Measurements from ENCODE around the gene PNPLA3. TPM values are rescaled to one million over a fixed set of nuclear protein-coding genes. Genes with fewer than 3 reads are reported as not detected.

PNPLA3 gene
- total RNA-seq, 1 experiment from 2014 or later: 7.3 TPM

GRCh38 chr22:43983808-43984207 lies 60.2 kb downstream of the PNPLA3 start:
- Histone ChIP-seq H3K36me3 (ENCODE audit: control insufficient read depth in 1 of 2, insufficient read depth in 2 of 2, low read length in 2 of 2) (peaks cover 22 to 38% of the 10 kb centered on the region in 2 experiments; a peak in 3 of 4 replicates), H2AFZ (ENCODE audit: low read depth, low read length, poor library complexity, severe bottlenecking) (no peak overlapping the region), H3K9me3 (ENCODE audit: control insufficient read depth in 1 of 2, insufficient read depth in 1 of 2, low read depth in 1 of 2, low read length in 2 of 2) (no peaks in the 10 kb centered on the region), H3K27ac (ENCODE audit: low read depth, low read length) (no peak overlapping the region), H3K4me3 (replicated peaks in 1 of 2; ENCODE audit: low read depth in 1 of 2, low read length in 2 of 2) (no peak overlapping the region), H4K20me1 (ENCODE audit: insufficient read depth) (no peaks in the 10 kb centered on the region), H3K4me1 (ENCODE audit: control insufficient read depth in 1 of 2, insufficient read depth in 2 of 2, low read length in 2 of 2) (no peaks in the 10 kb centered on the region), H3K9ac (ENCODE audit: low read length) (no peak overlapping the region), H3K79me2 (ENCODE audit: insufficient read depth, low read length) (no peaks in the 10 kb centered on the region), H3K27me3 (ENCODE audit: insufficient read depth, low read length) (no peaks in the 10 kb centered on the region), H3K9me2 (ENCODE audit: insufficient read depth) (no peaks in the 10 kb centered on the region), H3K4me2 (ENCODE audit: low read length) (no peak overlapping the region)
- no TSS peak for BruUV-seq (replicated peaks)
- ChIA-PET RAD21 (ENCODE audit: low non-redundant PET in 1 of 2, low total read pairs in 2 of 2, uncharacterized antibody in 2 of 2, unreplicated experiment in 2 of 2) (no interaction called here), CTCF (interaction anchor here (1.0 kb wide), 1 partner anchor 9 kb away, joined by 3 read pairs; no protein-coding TSS in a partner anchor), POLR2A (no interaction called here)
- TF ChIP-seq JUND (IDR thresholded peaks at IDR 0.05) (no peak), EZH2phosphoT487 (IDR thresholded peaks at IDR 0.05; ENCODE audit: borderline replicate concordance) (no peak), SRF (IDR thresholded peaks at IDR 0.05; ENCODE audit: low read depth) (no peak), EZH2 (IDR thresholded peaks at IDR 0.05) (no peak), ZNF274 (IDR thresholded peaks at IDR 0.05; ENCODE audit: low read depth, low read length) (no peak), TCF7L2 (IDR thresholded peaks at IDR 0.05; ENCODE audit: borderline replicate concordance, extremely low read depth, insufficient read depth, insufficient read length) (no peak), SP1 (IDR thresholded peaks at IDR 0.05; ENCODE audit: low read depth) (no peak), POLR2A (IDR thresholded peaks at IDR 0.05; ENCODE audit: borderline replicate concordance, extremely low read depth, insufficient read depth, insufficient read length) (no peak), YY1 (IDR thresholded peaks at IDR 0.05; ENCODE audit: extremely low read depth, insufficient replicate concordance, low read depth, low read length) (no peak), RAD21 (IDR thresholded peaks at IDR 0.05; ENCODE audit: low read depth) (no peak), SIN3A (IDR thresholded peaks at IDR 0.05; ENCODE audit: low read depth) (no peak), REST (IDR thresholded peaks at IDR 0.05; ENCODE audit: low read depth) (no peak), ZFX (IDR thresholded peaks at IDR 0.05) (no peak), CTCF (IDR thresholded peaks at IDR 0.05 in 2 of 3, conservative IDR thresholded peaks at IDR 0.05 in 1 of 3; ENCODE audit: borderline replicate concordance in 1 of 3, insufficient read depth in 1 of 3, low read depth in 2 of 3, low read length in 2 of 3) (no peak), FOSL1 (IDR thresholded peaks at IDR 0.05; ENCODE audit: low read depth) (no peak), ATF3 (IDR thresholded peaks at IDR 0.05) (no peak)
- TF ChIP-seq, protein P1, sequence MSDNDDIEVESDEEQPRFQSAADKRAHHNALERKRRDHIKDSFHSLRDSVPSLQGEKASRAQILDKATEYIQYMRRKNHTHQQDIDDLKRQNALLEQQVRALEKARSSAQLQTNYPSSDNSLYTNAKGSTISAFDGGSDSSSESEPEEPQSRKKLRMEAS (IDR thresholded peaks at IDR 0.05): no peak
- intact Hi-C loops (cut with micrococcal nuclease): no loop called here
- DNase-seq (ENCODE audit: low read depth, low spot score) (no peak), ATAC-seq (no peak)

Data from HCT116 (cell line).